ENCODE results near the gene FBN2.
"Not testable (repeated sequence)": the region's sequence is repeated elsewhere in the genome, so short reads cannot be mapped to it uniquely, and the experiment has no call there.

FBN2 gene

GRCh38 chr5:128350705-128351104 is 187.3 kb downstream of the FBN2 start:
- no peak for DNase-seq

GRCh38 chr5:128349044-128349858 is 188.8 kb downstream of the FBN2 start:
- DNase-seq = no peak

GRCh38 chr5:128346038-128346437 is 192.0 kb downstream of the FBN2 start:
- DNase-seq = no peak

GRCh38 chr5:128345247-128345646 is 192.8 kb downstream of the FBN2 start:
- no peak for DNase-seq

- no peak for DNase-seq
Observed at GRCh38 chr5:128343168-128343567, 194.9 kb downstream of the FBN2 start.

- no peak for DNase-seq
Observed at GRCh38 chr5:128341056-128341455, 197.0 kb downstream of the FBN2 start.

GRCh38 chr5:128340648-128341047 is 197.4 kb downstream of the FBN2 start:
- DNase-seq = no peak

- no peak for DNase-seq
Observed at GRCh38 chr5:128339585-128339984, 198.5 kb downstream of the FBN2 start.

- DNase-seq = no peak
Observed at GRCh38 chr5:128338649-128339048, 199.4 kb downstream of the FBN2 start.

GRCh38 chr5:128335339-128335738 is 202.7 kb downstream of the FBN2 start:
- no peak for DNase-seq

- DNase-seq = no peak
Observed at GRCh38 chr5:128334010-128334716, 203.9 kb downstream of the FBN2 start.

GRCh38 chr5:128331261-128331660 is 206.8 kb downstream of the FBN2 start:
- DNase-seq = no peak

GRCh38 chr5:128329386-128329939 is 208.6 kb downstream of the FBN2 start:
- no peak for DNase-seq

- no peak for DNase-seq
Observed at GRCh38 chr5:128328446-128328845, 209.6 kb downstream of the FBN2 start.

GRCh38 chr5:128328007-128328406 is 210.0 kb downstream of the FBN2 start:
- DNase-seq = no peak

GRCh38 chr5:128321418-128321817 is 216.6 kb downstream of the FBN2 start:
- not testable (repeated sequence) for DNase-seq

- no peak for DNase-seq
Observed at GRCh38 chr5:128318691-128319090, 219.4 kb downstream of the FBN2 start.

- DNase-seq = no peak
Observed at GRCh38 chr5:128317481-128317880, 220.6 kb downstream of the FBN2 start.

GRCh38 chr5:128315671-128316070 is 222.4 kb downstream of the FBN2 start:
- no peak for DNase-seq

- no peak for DNase-seq
Observed at GRCh38 chr5:128305341-128305740, 232.7 kb downstream of the FBN2 start.

- no peak for DNase-seq
Observed at GRCh38 chr5:128304791-128305190, 233.3 kb downstream of the FBN2 start.

GRCh38 chr5:128304088-128304487 is 234.0 kb downstream of the FBN2 start:
- no peak for DNase-seq

- DNase-seq = no peak
Observed at GRCh38 chr5:128303593-128303992, 234.5 kb downstream of the FBN2 start.

- no peak for DNase-seq
Observed at GRCh38 chr5:128300181-128300580, 237.9 kb downstream of the FBN2 start.

Data from CD4-positive, alpha-beta T cell treated with Interleukin-4 for 4 hours (primary cell).